HepG2 (cell line): Measurements from ENCODE around the gene ZMYND8. TPM values are rescaled to one million over a fixed set of nuclear protein-coding genes. Genes with fewer than 3 reads are reported as not detected.

Source experiments
- DR1 ChIP-seq: sonication (generic); formaldehyde crosslinking; IDR thresholded peaks from 2 replicates; pipeline ENCODE4 v1.8.0; 2021; ENCODE audit warnings: mild to moderate bottlenecking, missing genetic modification reagents, inconsistent platforms
- HIVEP1 ChIP-seq: sonication (generic); formaldehyde crosslinking; IDR thresholded peaks from 2 replicates; pipeline ENCODE4 v1.4.0; 2020; ENCODE audit warnings: mild to moderate bottlenecking, missing genetic modification reagents
- HNRNPLL ChIP-seq: fragments of 200-400 bp; formaldehyde crosslinking; IDR thresholded peaks from 2 replicates; pipeline ENCODE4 v1.6.1; 2017; ENCODE audit warnings: mild to moderate bottlenecking, low read depth, low read length; ENCODE audit not compliant: poor library complexity, severe bottlenecking
- JDP2 ChIP-seq: sonication (generic); formaldehyde crosslinking; IDR thresholded peaks from 2 replicates; pipeline ENCODE4 v1.8.1; 2022; ENCODE audit warnings: missing genetic modification reagents, borderline replicate concordance
- KDM6A ChIP-seq: IDR thresholded peaks from 2 replicates; pipeline ENCODE4 v1.6.1; 2016; ENCODE audit warnings: low read depth
- MAFK ChIP-seq, 2 experiments: IDR thresholded peaks in 1 of 2; conservative IDR thresholded peaks in 1 of 2; 2 replicates each; pipeline ENCODE4 v1.6.1; 2011; ENCODE audit warnings: improper control_type of control experiment in 2 of 2, low read length in 2 of 2
- MED13 ChIP-seq: sonication (generic); formaldehyde crosslinking; IDR thresholded peaks from 2 replicates; pipeline ENCODE4 v1.5.0; 2020; ENCODE audit warnings: missing genetic modification reagents
- NFE2L2 ChIP-seq: fragments of 150-350 bp; IDR thresholded peaks from 2 replicates; pipeline ENCODE4 v1.6.1; 2014; ENCODE audit warnings: low read length
- NFRKB ChIP-seq: fragments of 450-650 bp; IDR thresholded peaks from 2 replicates; pipeline ENCODE4 v1.6.1; 2017
- PCBP1 ChIP-seq: fragments of 200-400 bp; formaldehyde crosslinking; IDR thresholded peaks from 2 replicates; pipeline ENCODE4 v1.6.1; 2017; ENCODE audit warnings: mild to moderate bottlenecking, low read depth, low read length, borderline replicate concordance
- POLR2AphosphoS2 ChIP-seq: IDR thresholded peaks from 2 replicates; pipeline ENCODE4 v1.6.1; 2011; ENCODE audit warnings: low read depth, low read length, improper control_type of control experiment
- SPEN ChIP-seq: sonication (generic); formaldehyde crosslinking; IDR thresholded peaks from 2 replicates; pipeline ENCODE4 v1.5.1; 2020; ENCODE audit warnings: low read depth, mild to moderate bottlenecking, missing genetic modification reagents
- WIZ ChIP-seq: sonication (generic); formaldehyde crosslinking; IDR thresholded peaks from 2 replicates; pipeline ENCODE4 v1.5.1; 2020; ENCODE audit warnings: mild to moderate bottlenecking, missing genetic modification reagents
- XRCC5 ChIP-seq: fragments of 200-400 bp; formaldehyde crosslinking; optimal IDR thresholded peaks from 2 replicates; pipeline ENCODE3; 2017; ENCODE audit warnings: mild to moderate bottlenecking, low read length
- YEATS4 ChIP-seq: sonication (generic); formaldehyde crosslinking; IDR thresholded peaks from 2 replicates; pipeline ENCODE4 v1.4.0; 2020; ENCODE audit warnings: missing genetic modification reagents, borderline replicate concordance
- ZBTB3 ChIP-seq: sonication (generic); formaldehyde crosslinking; IDR thresholded peaks from 2 replicates; pipeline ENCODE4 v1.4.0; 2020; ENCODE audit warnings: low read depth, mild to moderate bottlenecking, moderate library complexity, missing genetic modification reagents, borderline replicate concordance
- ZMYM2 ChIP-seq: sonication (generic); formaldehyde crosslinking; IDR thresholded peaks from 2 replicates; pipeline ENCODE4 v1.8.0; 2022; ENCODE audit warnings: mild to moderate bottlenecking, missing genetic modification reagents
- ZNF143 ChIP-seq: sonication (generic); formaldehyde crosslinking; IDR thresholded peaks from 2 replicates; pipeline ENCODE4 v1.4.0; 2020; ENCODE audit warnings: missing genetic modification reagents
- ZNF331 ChIP-seq: sonication (generic); formaldehyde crosslinking; IDR thresholded peaks from 2 replicates; pipeline ENCODE4 v1.4.0; 2020; ENCODE audit warnings: missing genetic modification reagents
- ZNF33A ChIP-seq: sonication (generic); formaldehyde crosslinking; IDR thresholded peaks from 2 replicates; pipeline ENCODE4 v1.5.1; 2020; ENCODE audit warnings: missing genetic modification reagents, mild to moderate bottlenecking, moderate library complexity, borderline replicate concordance
- ZNF382 ChIP-seq: sonication (generic); formaldehyde crosslinking; IDR thresholded peaks from 2 replicates; pipeline ENCODE4 v1.5.0; 2020; ENCODE audit warnings: missing genetic modification reagents, mild to moderate bottlenecking, borderline replicate concordance
- ZNF501 ChIP-seq: sonication (generic); formaldehyde crosslinking; IDR thresholded peaks from 2 replicates; pipeline ENCODE4 v1.5.1; 2020; ENCODE audit warnings: mild to moderate bottlenecking, moderate library complexity, missing genetic modification reagents
- ZNF556 ChIP-seq: sonication (generic); formaldehyde crosslinking; IDR thresholded peaks from 2 replicates; pipeline ENCODE4 v1.4.0; 2020; ENCODE audit warnings: mild to moderate bottlenecking, missing genetic modification reagents, borderline replicate concordance
- ZNF687 ChIP-seq: sonication (generic); formaldehyde crosslinking; IDR thresholded peaks from 2 replicates; pipeline ENCODE4 v1.5.1; 2020; ENCODE audit warnings: mild to moderate bottlenecking, missing genetic modification reagents, moderate library complexity
- ZNF720 ChIP-seq: sonication (generic); formaldehyde crosslinking; IDR thresholded peaks from 2 replicates; pipeline ENCODE4 v1.4.0; 2020; ENCODE audit warnings: missing genetic modification reagents
- polyA plus RNA-seq, 8 experiments: library from polyadenylated mRNA; depleted of rRNA in 3 of 8; stranded (reverse) in 7 of 8; unstranded in 1 of 8; fragments of >200 nt; fragmentation: Illumina TruSeq in 4 of 8; extraction: Trizol in 4 of 8; gene quantifications; 2 replicates each; pipeline versions ENCODE4 v1.2.1 to v1.2.3, GENCODE V29; 2011 to 2016; ENCODE audit warnings: low read depth in 4 of 8, missing spikeins in 1 of 8, mixed read lengths in 1 of 8; ENCODE audit not compliant: insufficient read depth in 1 of 8
- total RNA-seq, 5 experiments: library from RNA; depleted of rRNA; stranded (reverse); fragments of >200 nt; fragmentation: Illumina TruSeq; extraction: Trizol; gene quantifications; 2 replicates each; pipeline ENCODE4 v1.2.3, GENCODE V29; 2016; ENCODE audit warnings: low read depth in 1 of 5
- TF ChIP-seq, protein P1 (sequence below): sonication (generic); formaldehyde crosslinking; IDR thresholded peaks from 2 replicates; pipeline ENCODE4 v1.8.1; 2023; ENCODE audit warnings: missing genetic modification reagents, mild to moderate bottlenecking, borderline replicate concordance
- TF ChIP-seq, protein P2 (sequence below): sonication (generic); formaldehyde crosslinking; IDR thresholded peaks from 2 replicates; pipeline ENCODE4 v1.4.0; 2020; ENCODE audit warnings: mild to moderate bottlenecking, low read depth, missing genetic modification reagents

Gene ZMYND8
- total and polyA plus RNA-seq, 2 of the 13 experiments (the other 11 are each of a cell fraction or from before 2014, with no cell fraction given) = 53.9 to 84.7 TPM

DNA sequence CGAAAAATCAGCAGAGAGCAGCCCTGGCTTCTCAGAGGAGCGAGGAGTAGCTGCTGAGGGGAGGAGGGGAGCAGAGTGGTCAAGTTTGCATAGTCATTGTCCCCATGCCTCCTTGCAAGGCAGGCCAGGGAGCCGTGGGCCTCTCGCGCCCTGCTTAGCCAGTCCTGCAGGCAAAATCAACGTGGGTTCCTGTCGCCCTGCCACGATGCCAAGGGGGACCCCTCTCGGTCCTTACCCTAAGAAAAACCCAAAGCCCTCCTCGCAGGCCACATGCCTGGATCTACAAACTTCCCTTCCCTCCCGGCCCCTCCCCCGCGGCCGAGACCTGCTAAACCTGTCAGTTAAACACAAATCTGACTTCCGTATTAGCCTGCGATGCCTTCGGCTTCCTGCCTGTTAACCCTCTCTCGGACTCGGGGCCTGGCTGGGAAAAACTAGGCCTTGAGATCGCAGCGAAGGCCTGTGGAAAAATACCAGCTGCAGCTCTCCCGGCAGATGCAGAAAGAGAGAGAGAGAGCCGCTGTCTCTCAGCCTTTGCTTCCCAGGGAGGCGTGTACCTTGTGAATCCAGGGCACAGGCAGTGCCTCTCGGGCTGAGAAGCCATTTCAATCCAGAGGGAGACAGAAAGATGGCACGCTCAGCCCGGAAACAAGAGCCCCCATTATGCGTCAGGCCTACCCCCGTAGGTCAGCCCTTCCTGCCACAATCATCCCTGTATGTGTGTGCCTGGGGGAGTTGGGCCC, 968 bp upstream of the ZMYND8 start (continued):
- peak; percentile 85 for TF ChIP-seq KDM6A (CRISPR knock-in tag)
- peak; percentile 61; the same call in 1 of the 2 replicates for TF ChIP-seq JDP2 (CRISPR knock-in tag)
- peak; percentile 99 for TF ChIP-seq ZNF556 (CRISPR knock-in tag)
- TF ChIP-seq ZNF501 (CRISPR knock-in tag) = peak; percentile 95
- peak; percentile 95 for TF ChIP-seq HIVEP1 (CRISPR knock-in tag)
- TF ChIP-seq POLR2AphosphoS2 = peak; percentile 87; the same call in 1 of the 2 replicates
- TF ChIP-seq ZNF720 (CRISPR knock-in tag) = no peak
- peak; percentile 98 for TF ChIP-seq MED13 (CRISPR knock-in tag)
- TF ChIP-seq NFE2L2 = no peak; the same call in 1 of the 2 replicates
- peak; percentile 99 for TF ChIP-seq ZNF687
- peak; percentile 98 for TF ChIP-seq ZNF331 (CRISPR knock-in tag)
- TF ChIP-seq PCBP1 = peak; percentile 64; the same call in 1 of the 2 replicates
- peak; percentile 100 for TF ChIP-seq XRCC5
- peak; percentile 12 for TF ChIP-seq HNRNPLL
- no peak for TF ChIP-seq ZMYM2 (CRISPR knock-in tag)
- no peak; a peak in 1 of 4 replicates for TF ChIP-seq MAFK (conservative IDR thresholded peaks at IDR 0.05 in 1 of 2, IDR thresholded peaks at IDR 0.05 in 1 of 2; ENCODE audit: low read length in 2 of 2)
- peak; percentile 91 for TF ChIP-seq WIZ
- TF ChIP-seq NFRKB = peak; percentile 55; the same call in 1 of the 2 replicates
- peak; percentile 79 for TF ChIP-seq ZNF143 (CRISPR knock-in tag)
- TF ChIP-seq DR1 (CRISPR knock-in tag) = peak; percentile 98
- TF ChIP-seq SPEN (CRISPR knock-in tag) = peak; percentile 100
- TF ChIP-seq ZBTB3 = peak; percentile 91
- peak; percentile 17; the same call in 1 of the 2 replicates for TF ChIP-seq ZNF33A (CRISPR knock-in tag)
- TF ChIP-seq YEATS4 (CRISPR knock-in tag) = peak; percentile 99
- TF ChIP-seq, protein P1, sequence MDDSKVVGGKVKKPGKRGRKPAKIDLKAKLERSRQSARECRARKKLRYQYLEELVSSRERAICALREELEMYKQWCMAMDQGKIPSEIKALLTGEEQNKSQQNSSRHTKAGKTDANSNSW = peak; percentile 24; the same call in 1 of the 2 replicates
- no peak for TF ChIP-seq ZNF382 (CRISPR knock-in tag)
- TF ChIP-seq, protein P2, sequence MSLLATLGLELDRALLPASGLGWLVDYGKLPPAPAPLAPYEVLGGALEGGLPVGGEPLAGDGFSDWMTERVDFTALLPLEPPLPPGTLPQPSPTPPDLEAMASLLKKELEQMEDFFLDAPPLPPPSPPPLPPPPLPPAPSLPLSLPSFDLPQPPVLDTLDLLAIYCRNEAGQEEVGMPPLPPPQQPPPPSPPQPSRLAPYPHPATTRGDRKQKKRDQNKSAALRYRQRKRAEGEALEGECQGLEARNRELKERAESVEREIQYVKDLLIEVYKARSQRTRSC (CRISPR knock-in tag) = peak; percentile 52
